GM21576 (cell line): ENCODE data around the gene NEK11.
"Not testable (repeated sequence)": the region's sequence is repeated elsewhere in the genome, so short reads cannot be mapped to it uniquely, and the experiment has no call there.

Source experiments
- ATAC-seq: cut with Tn5 transposase; IDR thresholded peaks from one replicate; pipeline ENCODE4 v1.9.1; 2021; ENCODE audit warnings: mild to moderate bottlenecking, moderate library complexity; ENCODE audit not compliant: unreplicated experiment

NEK11 gene

DNA sequence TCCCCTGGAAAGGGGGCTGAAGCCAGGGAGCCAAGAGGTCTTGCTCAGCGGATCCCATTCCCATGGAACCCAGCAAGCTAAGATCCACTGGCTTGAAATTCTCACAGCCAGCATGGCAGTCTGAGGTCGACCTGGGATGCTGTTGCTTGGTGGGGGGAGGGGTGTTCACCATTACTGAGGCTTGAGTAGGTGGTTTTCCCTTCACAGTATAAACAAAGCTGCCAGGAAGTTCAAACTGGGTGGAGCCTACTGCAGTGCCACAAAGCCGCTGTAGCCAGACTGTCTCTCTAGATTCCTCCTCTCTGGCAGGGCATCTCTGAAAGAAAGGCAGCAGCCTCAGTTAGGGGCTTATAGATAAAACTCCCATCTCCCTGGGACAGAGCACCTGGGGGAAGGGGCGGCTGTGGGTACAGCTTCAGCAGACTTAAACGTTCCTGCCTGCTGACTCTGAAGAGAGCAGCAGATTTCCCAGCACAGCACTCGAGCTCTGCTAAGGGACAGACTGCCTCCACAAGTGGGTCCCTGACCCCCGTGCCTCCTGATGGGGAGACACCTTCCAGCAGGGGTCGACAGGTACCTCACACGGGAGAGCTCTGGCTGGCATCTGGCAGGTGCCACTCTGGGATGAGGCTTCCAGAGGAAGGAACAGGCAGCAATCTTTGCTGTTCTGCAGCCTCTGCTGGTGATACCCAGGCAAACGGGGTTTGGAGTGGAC is 15.8 kb downstream of the NEK11 start:
- not testable (repeated sequence) for ATAC-seq

DNA sequence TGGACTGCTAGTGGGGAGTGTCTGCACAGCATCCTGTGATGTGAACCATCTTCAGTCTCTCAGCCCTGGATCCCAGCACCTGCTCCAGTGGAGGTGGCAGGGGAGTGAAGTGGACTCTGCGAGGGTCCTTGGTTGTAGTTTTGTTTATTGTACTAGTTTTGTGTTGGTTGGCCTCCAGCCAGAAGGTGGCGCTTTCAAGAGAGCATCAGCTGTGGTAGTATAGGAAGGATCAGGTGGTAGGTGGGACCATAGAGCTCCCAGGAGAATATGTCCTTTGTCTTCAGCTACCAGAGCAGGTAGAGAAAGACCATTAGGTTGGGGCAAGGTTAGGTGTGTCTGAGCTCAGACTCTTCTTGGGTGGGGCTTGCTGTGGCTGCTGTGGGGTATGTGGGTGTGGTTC is 20.9 kb downstream of the NEK11 start:
- no peak for ATAC-seq

DNA sequence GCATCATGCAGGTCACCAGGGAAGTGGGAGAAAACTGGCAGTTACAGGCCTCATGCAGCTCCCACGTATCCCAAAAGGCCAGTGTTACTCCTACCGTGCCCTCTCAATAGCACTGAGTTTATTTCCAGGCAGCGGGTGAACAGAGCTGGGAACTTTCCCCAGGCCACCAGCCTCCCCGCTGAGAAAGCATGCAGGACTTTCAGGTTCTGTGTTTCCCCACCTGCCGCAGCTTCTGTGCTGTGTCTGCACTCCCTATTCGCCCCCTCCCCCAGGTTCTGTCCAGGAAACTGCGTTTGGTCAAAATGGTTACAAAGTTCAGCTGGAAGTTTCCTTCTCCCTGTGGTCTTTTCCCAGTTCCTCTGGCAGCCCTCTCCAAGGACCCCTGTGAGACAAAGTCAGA is 21.4 kb downstream of the NEK11 start:
- no peak for ATAC-seq

DNA sequence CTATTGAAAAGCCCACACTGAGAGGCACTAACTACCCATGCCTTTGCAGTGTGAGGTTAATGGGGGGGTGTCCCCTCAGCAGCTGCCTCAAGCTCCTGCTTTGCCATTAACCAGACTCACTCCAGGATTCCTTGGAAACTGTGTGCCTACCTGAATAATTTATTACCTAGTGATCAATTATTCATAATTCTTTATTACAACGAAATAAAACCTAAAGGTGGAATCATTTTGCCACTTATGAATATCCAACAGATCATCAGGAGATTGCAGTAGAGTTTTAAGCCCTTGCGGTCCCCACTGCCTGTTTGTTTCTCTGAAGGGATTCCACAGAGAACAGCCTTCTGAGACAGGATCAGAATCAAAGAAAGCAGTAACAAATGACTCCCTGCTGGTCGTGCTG is 23.3 kb downstream of the NEK11 start:
- ATAC-seq = no peak

DNA sequence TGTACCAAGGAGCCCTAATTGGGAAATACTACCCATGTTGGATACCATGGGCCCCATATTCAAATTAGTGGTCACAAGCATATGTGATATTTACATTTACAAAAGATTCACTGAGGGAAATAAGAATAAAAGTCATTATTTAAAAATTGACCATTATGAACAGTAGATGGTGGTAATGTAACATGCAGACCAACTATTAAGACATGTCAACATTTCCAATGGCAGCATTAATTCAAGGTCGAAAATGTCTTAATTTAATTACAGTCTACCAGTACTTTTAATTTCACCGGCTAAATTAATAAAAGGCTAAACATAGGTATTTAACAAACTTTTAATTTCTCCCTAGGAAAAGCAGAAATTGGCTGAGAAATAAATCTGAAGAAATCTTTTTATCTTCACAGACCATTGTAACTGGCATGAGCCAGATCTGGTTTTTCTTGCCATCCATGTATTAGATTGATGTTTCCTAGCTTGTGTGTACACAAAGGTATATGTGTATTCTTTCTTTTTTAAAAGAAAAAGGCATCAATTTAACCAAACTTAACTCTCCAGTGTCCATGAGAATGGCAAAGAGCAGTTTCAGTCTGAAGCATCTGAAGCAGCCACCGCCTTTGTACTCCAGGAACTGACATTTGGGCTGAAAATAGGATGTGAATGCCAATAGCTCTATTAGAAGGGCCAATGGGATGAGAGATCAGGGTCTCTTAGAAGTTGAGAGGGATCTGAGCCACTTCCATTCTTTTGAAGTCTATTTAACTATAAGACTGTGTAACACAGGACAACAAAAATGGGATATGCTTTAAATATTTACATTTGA is 26.6 kb downstream of the NEK11 start:
- no peak for ATAC-seq

DNA sequence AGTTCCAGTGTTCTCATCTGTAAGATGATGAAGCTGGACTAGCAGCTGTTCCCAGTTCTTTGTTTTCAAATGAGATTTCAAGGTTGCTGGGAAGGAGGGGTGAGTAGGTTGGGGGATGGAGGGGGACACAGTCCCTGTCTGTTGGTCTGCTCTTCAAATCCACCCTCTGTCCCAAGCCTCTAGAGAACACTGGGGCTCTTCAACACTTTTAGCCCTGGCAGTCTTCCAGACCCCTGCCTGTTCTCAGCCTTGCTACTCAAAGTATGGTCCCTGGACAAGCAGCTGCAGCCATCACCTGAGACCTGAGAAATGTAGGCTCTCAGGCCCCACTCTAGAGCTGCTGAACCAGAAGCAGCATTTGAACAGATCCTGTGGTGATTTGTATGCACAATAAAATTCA is 41.3 kb downstream of the NEK11 start:
- no peak for ATAC-seq

DNA sequence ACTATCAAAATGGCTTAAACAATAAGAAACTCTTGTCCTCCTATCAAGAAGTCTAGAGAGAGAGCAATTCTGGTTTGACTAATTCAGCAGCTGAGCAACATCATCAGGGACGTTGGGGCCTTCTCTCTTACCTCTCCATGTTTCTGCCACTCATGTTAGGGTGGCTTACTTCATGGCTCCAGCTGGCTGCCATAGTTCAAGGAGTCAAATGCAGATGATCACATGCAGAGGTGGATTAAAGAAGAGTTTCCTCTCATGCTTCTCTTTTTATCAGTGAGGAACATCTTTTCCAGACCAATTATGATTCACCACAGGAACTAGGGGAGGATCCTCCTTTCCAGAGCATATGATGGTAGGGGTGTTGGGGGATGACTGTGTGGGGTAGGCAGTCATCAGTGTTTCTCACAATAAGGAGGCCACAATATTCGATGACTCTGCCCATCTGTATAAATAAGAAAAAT is 45.5 kb downstream of the NEK11 start:
- no peak for ATAC-seq

DNA sequence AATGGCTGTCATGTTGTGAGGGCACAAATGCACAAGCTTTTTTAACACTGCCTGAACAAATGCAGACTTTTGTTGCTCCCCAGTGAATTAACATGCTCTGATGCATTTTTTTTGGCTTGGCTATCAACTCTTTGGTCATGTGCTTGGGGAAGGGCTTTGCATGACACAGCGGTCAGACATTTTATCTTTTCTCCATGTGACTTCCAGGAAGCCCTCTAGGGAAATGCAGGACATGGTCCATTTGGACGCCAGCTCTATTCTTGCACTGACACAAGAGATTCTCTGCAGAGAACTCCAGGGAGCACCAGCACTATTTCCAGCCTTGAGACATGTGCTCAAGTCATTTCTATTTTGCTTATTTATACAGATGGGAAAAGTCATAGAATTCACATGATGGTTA is 46.2 kb downstream of the NEK11 start:
- no peak for ATAC-seq

DNA sequence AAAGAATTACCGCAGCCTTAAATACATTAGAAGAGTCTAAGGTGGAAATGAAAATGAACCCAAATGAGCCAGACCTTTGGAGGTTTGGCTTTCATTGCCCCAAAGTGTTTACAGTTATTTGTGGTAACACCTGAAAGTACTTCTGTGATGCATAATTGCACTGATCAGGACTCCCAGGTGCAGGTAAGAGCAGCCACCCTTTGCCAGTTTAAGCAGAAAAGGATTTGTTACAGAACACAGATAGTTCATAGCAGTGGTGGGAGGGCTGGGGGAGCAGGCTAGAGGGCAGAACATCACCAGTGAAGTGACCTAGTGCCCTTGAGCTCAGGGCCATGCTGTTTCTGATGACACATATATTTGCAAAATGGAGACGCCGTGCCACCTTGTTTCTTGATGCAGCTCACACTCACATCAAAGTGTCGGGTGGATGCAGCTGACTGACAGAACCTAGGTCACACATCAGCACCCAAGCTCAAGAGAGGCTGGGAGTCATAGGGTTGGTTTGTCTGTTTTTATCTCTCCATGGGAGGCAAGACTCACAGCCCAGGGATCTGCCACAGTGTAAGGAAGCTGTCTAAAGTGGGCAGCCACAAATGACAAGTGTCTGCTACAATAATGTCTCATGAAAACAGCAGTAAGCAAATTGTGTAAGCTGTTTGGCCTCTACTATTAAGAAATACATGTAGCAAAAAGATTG is 49.1 kb downstream of the NEK11 start:
- ATAC-seq = no peak

DNA sequence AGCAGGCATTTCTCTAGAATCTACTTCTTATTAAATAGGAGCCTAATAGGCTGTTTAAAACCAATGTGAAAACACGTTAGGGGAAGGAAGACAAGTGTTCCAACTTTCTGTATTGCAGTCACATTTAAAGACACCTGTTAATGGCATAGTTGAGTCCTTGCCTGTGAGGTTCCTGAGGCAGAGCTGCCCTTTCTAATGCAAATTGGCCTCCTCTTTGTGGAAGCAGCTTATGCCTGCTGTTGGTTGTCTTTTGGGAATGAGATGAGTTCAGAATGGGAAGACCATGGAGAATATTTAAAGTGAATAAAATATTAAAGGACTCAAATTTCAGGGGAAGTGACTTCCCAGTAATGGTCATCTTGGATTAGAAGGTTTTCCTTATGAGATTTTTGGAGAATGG is 51.2 kb downstream of the NEK11 start:
- ATAC-seq = no peak

DNA sequence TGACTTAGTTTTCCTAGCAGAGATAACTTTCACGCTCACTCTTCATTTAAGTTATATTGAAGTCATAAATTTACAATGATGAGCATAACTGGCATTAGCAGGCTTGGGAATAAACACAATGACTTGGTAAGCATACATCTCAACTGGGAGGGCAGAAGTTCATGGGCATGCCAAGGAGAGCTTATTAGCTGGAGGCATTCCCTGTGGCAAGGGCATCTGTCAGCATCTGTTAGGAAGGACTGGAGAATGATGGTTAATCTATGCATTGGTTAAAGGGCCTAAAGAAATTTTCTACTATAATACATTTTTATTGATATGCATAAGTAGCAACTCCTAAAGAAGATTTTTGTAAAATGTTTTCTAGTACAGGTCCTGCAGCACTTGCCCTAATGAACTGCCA is 52.4 kb downstream of the NEK11 start:
- ATAC-seq = no peak

DNA sequence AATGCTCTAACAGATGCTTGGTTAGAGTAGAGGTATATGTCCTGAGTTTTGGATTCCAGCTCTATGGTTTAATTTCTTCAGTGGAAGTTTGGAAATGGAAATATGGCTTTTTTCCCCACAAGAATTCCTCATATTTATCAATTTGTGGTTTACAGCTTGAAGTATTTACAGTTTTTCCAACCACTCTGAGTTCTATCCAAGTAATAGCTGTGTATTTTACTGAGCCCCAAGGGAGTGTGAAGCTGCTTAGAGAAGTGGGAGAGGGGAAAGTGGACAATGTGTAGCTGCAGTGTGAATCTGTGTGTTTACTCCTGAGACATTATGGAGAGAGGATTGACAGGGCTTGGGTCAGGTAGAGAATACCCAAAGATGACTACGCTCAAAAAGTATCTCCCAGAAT is 54.5 kb downstream of the NEK11 start:
- ATAC-seq = no peak

DNA sequence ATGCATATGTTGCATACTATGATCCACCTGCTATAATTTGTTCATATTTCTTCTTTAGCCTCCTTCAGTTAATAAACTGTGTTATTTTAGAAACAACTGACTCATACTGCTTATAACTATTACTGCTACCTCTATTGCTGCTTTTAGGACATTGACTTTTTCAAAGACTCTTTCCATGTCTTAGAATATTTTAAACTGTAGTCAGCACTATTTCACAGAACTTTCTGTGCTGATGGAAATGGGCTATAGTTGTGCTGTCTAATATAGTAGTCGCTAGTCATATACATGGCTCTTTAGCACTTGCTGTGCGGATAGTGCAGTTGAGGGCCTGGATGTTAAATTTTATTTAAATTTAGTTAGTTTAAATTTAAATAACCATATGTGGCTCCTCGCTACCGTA is 55.6 kb downstream of the NEK11 start:
- ATAC-seq = no peak

DNA sequence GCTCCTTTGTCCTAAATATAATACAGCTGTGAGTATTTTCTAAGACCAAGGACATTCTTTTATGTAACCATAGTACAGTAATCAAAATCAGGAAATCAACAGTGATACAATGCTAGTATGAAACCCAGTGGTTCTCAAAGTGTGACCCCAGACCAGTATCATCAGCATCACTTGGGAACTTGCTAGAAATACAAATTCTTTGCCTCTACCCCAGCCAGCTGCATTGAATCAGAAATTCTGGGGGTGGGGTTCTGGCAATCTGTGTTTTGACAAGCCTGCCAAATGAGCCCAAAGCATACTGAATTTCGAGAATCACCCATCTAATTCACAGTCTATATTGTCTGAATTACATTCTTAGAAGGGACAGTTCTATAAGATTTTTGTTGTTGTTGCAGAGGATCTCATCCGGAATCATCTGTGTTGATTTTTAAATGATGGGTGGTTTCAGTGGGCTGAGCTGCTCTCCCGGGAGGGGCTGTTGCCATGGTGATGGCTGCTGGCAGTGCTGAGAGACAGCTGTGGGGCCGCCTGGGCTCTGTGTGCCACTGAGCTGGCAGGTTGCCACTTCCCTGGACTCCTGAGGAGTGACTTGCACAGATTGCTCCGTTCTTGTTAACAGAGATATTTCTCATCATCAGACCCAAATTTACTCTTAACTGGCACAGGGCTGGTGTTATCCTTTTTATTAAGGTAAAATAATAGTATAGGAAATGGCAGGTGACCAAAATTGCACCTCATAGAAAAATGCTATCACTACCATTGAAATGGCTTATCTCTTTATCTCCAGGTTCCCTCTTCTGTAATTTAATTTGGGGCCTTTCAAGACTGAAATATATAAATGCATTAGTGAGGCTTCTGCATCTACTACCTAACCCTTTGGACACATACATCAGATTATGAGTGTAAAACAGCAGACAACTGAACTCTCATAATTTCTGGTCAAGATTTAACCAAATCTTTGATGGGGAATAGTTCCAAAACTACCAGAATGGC is 56.5 kb downstream of the NEK11 start:
- ATAC-seq = no peak

DNA sequence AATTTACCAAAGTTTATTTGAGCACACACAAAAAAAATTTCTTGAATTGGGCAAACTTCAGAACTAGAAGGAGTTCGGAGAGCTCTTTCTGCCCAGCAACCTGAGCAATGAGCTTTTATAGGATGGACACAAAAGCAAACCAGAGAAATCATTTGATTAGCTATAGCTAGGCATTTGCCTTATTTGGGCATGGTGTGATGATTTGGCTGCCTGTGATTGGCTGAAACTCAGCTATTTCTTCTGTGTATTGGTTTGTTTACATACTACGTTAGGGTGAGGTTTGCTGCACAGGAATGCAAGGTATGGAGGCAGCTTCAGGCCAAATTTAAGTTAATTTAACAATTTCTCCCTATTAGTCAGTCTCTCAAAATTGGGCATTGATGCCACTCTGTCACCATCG is 65.1 kb downstream of the NEK11 start:
- ATAC-seq = no peak

DNA sequence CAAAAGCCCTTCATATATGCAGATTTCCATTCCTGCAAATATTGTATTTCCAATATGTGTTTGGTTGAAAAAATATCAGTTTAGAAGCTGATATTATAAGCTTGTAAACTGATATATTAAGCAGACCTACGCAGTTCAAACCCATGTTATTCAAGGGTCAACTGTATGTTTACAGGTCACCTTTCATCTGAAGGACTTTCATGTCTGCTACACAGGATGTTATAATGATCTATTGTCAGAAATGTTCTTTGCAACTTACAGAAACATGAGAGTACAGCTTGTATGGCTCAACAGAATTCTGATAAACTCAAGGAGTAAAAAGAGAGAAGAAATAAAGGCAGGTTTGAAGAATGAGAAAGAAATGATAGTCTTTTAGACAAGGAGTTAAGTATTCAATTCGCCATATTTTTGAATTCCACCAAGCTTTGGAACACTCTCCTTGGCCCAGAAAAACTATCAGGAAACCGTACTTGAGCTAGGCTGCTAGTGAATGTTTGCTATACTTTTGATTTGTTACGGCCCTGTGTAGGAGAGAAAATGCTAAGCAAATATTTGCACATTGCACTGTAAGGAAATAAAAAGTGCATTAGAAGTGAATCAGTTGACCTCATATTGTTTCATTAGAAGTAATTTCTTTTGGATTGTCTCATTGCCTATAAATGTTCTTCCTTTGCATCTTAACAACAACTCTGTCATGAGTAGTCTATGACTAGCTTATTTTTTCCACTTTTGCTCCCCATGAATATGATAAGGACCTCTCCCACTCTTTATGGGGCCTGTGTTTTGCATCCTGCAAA is 81.2 kb downstream of the NEK11 start:
- ATAC-seq = no peak

DNA sequence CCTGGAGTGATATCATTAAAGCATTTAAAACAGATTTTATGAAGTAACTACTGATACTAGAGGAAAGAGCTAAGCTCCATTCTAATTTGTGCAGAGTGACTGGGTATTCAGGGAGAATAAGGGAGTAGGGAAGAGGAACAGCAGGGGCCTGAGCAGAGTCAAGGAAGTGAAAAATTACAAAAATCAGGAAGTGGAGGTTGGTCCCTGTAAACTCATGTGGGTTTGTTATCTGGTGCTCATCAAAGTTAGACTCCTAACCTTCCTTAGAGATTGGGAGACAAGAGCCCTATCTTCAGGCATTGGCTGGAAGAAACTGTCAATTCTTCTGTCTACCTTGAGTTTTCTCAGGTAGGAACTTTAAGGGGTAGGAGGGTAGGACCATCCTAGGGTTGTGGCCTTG is 82.5 kb downstream of the NEK11 start:
- ATAC-seq = no peak

DNA sequence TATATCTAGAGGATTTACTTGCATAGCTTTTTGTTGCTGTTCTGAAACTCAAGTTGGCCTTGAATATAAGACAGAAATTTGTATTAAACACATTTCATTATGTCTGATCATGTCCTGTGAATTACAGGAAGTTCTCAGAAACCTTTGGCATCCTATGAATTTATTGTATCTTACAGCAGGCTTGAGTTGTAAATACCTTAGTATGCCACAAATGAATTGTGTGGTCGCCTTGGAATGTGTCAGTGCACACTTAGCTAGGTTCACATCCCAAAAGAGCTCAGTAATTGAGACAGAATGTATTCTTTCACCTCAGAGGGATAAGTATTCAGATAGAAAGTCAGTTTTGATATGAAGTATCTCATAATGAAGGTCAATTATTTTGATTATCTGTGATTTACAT is 83.4 kb downstream of the NEK11 start:
- no peak for ATAC-seq

DNA sequence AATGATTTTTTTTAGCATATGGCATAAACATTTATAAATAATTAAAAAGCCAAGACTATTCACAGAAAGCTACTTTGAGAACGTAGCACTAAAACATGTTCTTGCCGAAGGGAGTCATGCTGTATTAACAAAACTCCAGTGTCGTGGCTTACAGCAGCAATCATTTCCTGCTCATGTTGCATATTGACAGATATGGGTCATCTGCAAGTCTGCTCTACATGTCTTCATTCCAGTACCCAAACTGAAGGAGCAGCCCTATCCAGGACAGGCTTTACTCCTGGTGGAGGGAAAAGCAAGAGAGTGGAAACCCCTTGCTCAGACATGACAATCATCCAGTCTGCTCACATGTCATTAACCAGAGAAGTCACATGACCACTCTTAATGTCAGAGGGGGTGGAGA is 87.6 kb downstream of the NEK11 start:
- ATAC-seq = no peak

DNA sequence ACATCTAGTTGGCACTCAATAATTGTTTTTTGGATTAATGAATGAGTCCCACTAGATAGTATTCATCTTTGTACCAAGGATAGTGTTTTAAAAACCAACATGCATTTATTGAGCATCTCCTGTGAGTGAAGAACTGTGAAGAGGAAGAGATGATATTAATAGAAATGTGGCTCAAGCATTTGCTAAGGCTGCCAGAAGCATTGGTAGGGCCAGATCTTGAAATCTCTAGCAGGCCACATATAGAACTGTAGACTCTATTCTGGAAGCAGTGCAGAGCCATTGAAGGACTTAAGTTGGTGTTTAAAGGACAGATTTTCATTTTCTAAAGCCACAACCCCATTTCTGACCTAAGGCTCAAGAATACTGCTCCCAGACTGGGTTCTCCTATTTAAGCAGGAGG is 99.0 kb downstream of the NEK11 start:
- ATAC-seq = no peak
